DMS114 treated with DMSO at 0.1 percent for 48 hours (cell line): ENCODE results near the gene MBOAT1.
"Not testable (repeated sequence)": the region's sequence is repeated elsewhere in the genome, so short reads cannot be mapped to it uniquely, and the experiment has no call there.

Source experiments
- DNase-seq: peaks from one replicate; lab custom pipeline; 2025; ENCODE audit not compliant: unreplicated experiment; lab: John Stamatoyannopoulos, UW

The MBOAT1 gene

GRCh38 chr6:20141931-20142330, 70.3 kb downstream of the MBOAT1 start:
- no peak for DNase-seq

GRCh38 chr6:20139127-20139963, 72.9 kb downstream of the MBOAT1 start:
- not testable (repeated sequence) for DNase-seq

- DNase-seq, result no peak
These were observed 74.4 kb downstream of the MBOAT1 start for GRCh38 chr6:20137837-20138236.

- DNase-seq, result no peak
These were observed 75.0 kb downstream of the MBOAT1 start for GRCh38 chr6:20137240-20137639.

- DNase-seq, result no peak
These were observed 76.5 kb downstream of the MBOAT1 start for GRCh38 chr6:20135677-20136268.

GRCh38 chr6:20134613-20135012, 77.7 kb downstream of the MBOAT1 start:
- DNase-seq, result no peak

- no peak for DNase-seq
These were observed 82.8 kb downstream of the MBOAT1 start for GRCh38 chr6:20129290-20130088.

GRCh38 chr6:20128018-20128417, 84.3 kb downstream of the MBOAT1 start:
- no peak for DNase-seq

- peak; percentile 40 for DNase-seq
These were observed 85.2 kb downstream of the MBOAT1 start for GRCh38 chr6:20126789-20127653.

GRCh38 chr6:20126102-20126752, 86.0 kb downstream of the MBOAT1 start:
- DNase-seq, result no peak

- DNase-seq, result no peak
These were observed 87.7 kb downstream of the MBOAT1 start for GRCh38 chr6:20124545-20124944.

GRCh38 chr6:20119485-20119884, 92.8 kb downstream of the MBOAT1 start:
- no peak for DNase-seq

- DNase-seq, result no peak
These were observed 93.4 kb downstream of the MBOAT1 start for GRCh38 chr6:20118892-20119291.

GRCh38 chr6:20117474-20117873, 94.8 kb downstream of the MBOAT1 start:
- no peak for DNase-seq

- DNase-seq, result no peak
These were observed 95.5 kb downstream of the MBOAT1 start for GRCh38 chr6:20116792-20117191.

GRCh38 chr6:20115246-20115980, 96.9 kb downstream of the MBOAT1 start:
- no peak for DNase-seq

GRCh38 chr6:20113649-20114224, 98.5 kb downstream of the MBOAT1 start:
- no peak for DNase-seq

GRCh38 chr6:20112841-20113240, 99.4 kb downstream of the MBOAT1 start:
- no peak for DNase-seq

- DNase-seq, result no peak
These were observed 100.0 kb downstream of the MBOAT1 start for GRCh38 chr6:20112241-20112640.
